CD4-positive, alpha-beta T cell treated with Interleukin-17A for 4 hours (primary cell): ENCODE measurements around the gene CTSW.

Experiments used
- DNase-seq: peaks from one replicate; pipeline ENCODE4 v3.0.0-alpha.2; 2020; ENCODE audit warnings: mixed read lengths

CTSW gene

DNA sequence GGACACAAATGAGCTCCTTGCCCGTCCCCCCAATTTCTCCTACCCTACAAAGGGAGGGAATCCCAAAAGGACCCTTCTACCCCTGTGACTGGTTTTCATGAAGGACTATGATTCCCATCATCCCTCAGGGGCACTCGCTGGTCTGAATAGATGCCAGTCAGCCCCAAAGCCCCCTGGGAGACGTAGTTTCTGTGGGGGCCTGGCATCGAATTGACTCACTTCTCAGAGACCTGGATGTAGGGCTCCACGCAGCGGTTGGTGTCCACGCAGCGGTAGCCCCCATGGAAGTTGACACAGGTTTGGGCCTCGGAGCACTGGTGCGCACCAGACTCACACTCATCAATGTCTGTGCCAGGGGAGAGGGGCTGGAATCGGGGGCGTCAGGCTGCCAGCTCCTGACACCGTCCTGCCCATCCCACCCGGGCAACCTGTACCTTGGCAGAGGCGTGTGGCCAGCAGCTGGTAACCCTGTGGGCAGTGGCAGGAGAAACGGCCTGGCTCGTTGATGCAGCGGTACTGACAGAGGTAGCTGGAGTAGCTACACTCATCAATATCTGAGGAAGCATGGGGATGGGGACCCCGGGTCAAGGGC is 11.5 kb upstream of the CTSW start:
- peak; percentile 44 for DNase-seq

DNA sequence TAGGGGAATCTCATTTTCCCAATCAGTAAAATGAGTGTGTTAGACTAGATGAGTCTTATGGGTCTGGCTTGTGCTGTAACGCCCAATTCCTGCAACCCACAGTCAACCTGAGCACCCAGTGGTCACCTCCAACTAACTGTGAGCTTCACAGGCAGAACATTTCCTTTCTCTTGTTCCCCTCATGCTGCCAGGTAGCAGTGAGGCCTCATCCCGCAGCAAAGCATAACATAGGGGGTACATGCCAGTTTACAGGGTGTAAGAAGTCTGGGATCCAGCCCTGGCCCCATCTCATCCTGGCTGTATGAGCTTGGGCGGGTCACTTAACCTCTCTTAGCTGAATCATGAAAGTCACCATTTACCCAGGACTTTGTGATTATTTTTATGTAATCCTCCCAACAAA is 10.7 kb upstream of the CTSW start:
- peak; percentile 3 for DNase-seq

DNA sequence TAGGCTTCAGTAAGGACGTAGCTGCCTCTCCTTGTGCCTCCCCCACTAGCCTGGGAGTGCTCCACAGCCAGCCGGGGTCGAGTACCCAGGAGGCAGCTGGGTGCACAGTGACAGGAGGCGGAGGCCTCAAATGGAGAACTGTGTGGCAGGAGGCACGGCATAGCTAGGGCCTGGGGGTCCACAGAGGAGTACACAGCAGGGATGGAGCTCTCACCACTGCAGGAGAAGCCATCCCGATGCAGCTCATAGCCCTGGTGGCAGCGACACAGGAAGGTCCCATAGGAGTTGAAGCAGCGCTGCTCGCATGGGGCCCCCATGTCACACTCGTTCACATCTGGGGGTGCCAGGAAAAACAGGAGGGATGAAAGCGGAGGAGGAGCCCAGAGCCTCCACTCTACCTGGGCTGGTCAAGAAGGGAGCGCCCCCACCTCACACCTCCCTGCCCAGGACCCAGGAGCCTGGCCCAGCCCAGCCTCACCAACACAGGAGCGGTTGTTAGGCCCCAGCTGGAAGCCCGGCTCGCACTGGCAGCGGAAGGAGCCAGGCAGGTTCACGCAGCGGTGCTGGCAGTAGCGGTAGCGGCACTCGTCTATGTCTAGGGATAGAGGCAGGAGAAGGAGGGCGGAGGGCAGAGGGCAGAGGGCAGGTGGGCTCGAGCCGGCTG is 9.9 kb upstream of the CTSW start:
- DNase-seq: no peak

DNA sequence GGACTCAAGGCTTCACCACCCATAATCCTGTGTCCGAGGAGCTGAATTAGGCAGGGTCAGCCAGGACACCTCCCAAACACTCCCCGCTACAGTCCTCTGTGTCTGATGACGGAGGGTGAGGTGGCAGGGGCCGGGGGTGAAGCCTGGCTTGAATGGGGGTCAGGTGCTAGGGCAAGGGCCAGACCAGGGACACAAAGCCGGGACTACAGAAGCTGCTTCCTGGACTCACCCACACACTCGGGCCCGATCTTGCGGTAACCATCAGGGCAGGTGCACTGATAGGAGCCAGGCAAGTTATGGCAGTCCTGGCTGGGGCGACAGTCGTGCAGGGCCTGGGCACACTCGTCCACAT is 9.4 kb upstream of the CTSW start:
- no peak for DNase-seq

DNA sequence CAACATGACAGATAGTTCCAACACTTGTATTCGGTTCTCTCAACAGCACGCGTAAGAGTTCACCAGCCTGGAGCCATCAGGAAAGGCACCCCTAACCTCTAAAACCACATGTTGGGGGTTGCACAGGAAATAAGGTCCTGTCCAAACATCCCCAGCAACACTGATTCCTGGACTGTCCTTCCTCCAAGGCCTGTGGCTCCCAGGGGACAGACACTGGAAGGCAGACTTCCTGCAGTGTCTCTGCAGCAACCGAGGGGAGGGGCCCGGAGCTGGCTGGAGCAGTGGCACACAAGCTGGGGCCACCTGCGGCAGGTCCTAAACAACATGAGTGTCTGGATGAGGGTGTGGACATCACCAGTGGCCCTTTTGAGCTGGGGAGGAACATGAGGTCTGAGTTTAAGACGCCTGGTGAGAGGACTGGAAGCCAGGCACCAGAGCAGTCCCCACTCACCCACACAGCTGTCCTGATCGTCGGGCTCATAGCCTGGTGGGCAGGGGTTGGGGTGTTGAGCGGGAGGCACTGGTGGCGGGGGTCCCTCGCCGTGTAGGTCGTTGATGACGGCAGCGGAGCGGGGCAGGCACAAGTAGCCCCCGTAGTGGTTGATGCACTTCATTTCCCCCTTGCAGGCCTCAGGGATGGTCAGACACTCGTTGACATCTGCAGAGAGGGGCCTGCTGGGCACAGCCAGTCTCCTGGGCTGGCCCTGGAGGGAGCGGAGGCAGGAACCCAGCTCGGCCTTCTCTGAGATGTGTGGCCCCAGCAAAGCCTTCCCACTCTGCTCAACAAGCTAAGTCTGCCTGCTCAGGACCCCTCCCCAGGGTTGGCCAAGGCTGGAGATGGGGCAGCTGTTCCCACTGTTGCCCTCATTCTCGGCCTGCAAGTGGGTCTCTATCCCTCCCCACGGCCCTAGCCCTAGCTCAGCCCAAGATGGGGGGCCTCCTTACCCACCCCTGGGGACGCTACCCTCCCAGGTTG is 8.6 kb upstream of the CTSW start:
- no peak for DNase-seq

DNA sequence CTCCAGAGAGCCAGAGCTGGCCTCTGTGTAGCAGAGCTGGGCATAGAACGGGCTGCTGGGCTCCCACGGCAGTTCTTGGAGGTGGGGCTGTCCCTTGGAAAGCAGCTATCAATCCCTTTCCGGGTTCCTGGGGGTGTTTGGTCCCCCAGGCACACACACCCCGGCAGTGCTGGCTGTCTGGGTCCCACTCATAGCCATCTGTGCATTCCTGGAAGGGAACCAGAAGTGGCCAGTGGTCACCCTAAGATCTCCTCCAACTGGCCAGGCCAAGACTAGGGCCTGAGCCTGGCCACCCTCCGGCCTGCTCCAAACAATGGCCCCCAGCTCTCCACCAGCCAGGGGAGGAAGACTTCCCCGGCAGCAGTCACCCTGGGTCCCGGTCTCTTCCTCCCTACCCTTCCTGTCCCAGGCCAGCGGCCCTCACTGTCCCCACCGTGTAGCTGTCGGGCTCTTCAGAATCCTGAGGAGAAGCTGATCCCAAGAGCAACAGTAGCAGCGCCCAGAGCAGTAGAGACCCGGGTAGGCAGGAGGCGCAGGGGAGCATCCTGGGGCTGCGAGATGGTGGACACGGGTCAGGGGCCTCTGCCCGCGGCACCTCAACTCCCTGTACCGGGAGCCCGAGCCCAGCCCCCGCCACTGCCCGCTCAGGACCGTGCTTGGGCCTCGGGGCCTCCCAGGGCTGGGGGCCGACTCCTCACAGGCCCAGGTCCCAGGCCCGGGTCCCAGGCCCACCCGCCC is 7.7 kb upstream of the CTSW start:
- DNase-seq: no peak

DNA sequence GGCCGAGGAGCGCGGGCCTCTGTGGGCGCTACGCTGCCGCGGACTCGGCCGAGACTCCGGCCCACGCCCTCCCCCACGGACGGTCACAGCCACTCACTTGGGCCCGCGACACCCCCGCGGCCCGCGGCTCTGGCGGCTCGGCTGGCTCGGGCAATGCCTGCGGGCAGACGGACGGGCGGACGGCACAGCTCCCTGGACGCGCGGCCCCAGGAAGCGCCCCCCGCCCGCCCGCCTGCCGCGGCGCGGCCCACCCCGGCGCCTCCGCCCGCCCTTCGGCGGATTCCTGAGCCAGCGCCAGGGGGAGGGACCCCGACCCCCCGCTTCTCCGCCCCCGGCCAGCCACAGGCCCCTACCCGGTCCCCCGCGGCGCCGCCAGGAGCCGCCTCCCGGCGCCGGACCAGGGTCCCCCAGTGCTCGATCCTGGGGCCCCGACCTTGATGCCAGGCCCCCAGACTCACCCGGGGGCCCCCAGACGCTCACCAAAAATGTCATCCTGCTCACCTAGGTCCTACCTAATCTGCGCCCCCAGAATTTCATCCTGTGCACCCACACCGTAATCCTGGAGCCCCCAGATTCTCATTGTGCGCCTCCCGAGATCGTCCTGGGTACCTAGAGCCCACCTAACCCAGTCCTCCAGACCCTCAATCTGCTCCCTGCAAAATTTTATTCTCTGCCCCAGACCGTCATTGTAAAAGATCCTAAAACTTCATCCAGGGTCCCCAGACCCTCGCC is 6.9 kb upstream of the CTSW start, which contains the start of gene EFEMP2:
Gene EFEMP2, minus strand, starts transcription at position 215 of the 732 bp plus-strand sequence. CDS start 446 bp downstream, outside the sequence.
- peak; percentile 21 for DNase-seq

DNA sequence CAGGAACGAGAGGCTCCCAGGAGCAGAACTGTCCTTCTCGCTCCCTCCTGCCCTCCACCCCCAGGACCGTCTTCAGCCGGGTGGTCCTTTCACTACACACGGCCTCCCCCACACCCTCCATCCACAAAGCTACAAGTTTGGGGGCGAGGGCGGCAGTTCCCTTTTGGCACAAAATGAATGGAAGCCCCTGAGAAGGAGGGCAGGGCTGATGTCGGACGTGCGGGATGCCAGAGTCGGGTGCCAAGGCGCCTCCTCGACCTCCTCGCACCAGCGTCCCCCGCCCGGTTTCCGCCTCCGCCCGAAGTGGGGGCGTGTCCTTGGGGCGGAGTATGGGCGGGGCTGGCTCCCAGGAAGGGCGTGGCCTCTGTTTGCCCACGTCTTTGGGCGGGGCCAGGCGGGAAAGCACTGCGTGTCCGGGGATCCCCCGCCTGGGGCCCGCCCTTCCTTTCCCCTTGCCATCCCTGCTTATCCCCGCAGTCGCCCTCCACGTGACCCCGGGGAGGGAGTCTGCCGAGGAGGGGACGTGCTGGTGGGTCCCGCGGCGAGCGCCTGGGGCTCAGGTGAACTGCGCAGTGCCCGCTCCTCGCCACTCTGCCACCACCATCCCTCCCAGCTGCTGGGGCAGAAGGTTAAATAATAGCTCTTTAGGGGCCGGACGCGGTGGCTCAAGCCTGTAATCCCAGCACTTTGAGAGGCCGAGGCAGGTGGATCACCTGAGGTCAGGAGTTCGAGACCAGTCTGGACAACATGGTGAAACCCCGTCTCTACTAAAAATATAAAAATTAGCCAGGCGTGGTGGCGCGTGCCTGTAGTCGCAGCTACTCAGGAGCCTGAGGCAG is 6.1 kb upstream of the CTSW start:
- DNase-seq: peak; percentile 96

DNA sequence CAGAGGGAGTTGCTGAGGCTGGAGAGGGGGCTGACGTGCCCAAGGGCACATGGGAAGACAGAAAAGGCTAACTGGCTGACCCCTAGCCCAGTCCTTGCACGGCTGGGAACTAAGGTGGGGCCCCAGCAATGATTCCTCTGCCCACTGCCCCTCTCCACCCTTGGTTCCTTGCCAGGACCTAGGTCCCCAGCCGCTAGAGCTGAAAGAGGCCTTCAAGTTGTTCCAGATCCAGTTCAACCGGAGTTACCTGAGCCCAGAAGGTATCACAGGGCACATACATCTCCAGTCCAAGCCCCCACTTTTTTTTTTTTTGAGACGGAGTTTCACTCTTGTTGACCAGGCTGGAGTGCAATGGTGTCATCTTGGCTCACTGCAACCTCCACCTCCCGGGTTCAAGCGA is 390 bp downstream of the CTSW start:
- no peak for DNase-seq

DNA sequence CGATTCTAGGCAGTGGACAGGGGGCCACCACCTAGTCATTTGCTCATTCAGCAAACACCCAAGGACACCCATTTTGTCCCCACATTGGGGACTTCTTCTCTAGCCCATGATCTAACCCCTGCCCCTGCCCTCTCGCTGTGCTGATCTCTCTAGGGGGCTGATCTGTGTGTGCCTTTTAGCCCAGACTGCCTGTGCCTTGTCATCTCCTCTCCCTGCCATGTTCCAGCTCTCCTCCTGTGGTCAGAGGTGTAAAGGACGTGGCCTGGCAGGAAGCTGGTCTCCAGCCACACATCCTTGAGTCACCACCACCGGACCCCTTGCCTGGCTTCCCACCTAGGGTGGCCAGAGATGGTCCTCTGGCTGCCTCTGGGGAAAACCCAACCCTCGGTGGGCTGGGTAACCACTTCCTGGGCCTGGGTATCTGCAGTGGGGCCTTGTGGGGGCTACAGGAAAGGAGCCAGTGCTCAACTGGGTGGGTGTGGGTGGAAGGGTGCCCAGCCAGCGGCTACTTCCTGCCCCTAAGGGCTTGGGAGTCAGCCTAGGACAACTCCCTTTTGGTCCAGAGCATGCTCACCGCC is 1.3 kb downstream of the CTSW start:
- peak; percentile 4 for DNase-seq

DNA sequence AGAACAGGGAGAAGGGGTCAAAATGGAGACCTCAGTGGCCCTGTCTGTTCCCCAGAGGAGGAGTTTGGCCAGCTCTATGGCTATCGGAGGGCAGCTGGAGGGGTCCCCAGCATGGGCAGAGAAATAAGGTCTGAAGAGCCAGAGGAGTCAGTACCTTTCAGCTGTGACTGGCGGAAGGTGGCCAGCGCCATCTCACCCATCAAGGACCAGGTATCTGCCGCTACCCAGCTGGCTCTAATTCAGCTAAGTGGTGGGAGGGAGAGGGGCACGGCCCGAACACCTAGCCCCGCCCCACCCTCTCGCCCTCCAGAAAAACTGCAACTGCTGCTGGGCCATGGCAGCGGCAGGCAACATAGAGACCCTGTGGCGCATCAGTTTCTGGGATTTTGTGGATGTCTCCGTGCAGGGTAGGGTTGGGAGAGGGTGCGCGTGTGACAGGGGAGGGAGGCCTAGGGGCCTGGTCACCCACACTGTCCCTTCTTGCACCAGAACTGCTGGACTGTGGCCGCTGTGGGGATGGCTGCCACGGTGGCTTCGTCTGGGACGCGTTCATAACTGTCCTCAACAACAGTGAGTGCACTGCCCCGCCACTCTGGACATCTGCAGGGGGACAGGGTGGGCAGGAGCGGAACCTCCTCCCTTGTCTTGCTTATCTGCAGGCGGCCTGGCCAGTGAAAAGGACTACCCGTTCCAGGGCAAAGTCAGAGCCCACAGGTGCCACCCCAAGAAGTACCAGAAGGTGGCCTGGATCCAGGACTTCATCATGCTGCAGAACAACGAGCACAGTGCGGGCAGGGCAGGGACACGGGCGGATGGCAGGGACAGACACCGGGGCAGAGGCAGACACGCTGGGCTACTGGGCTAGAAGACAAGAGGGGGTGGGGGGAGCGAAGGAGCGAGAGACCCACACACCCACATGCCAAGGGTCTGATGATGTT is 2.8 kb downstream of the CTSW start:
- DNase-seq: no peak

DNA sequence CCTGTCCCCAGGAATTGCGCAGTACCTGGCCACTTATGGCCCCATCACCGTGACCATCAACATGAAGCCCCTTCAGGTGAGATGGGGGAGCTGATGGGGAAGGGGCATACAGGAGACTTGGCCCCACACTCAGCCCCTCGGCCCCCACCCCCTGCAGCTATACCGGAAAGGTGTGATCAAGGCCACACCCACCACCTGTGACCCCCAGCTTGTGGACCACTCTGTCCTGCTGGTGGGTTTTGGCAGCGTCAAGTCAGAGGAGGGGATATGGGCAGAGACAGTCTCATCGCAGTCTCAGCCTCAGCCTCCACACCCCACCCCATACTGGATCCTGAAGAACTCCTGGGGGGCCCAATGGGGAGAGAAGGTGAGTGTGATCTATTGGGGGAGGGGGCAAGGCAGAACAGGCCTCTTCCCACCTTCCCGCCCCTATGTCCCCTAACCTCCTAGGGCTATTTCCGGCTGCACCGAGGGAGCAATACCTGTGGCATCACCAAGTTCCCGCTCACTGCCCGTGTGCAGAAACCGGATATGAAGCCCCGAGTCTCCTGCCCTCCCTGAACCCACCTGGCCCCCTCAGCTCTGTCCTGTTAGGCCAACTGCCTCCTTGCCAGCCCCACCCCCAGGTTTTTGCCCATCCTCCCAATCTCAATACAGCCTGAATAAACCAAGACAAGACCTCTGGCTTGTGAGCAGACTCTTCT is 3.6 kb downstream of the CTSW start:
- no peak for DNase-seq

DNA sequence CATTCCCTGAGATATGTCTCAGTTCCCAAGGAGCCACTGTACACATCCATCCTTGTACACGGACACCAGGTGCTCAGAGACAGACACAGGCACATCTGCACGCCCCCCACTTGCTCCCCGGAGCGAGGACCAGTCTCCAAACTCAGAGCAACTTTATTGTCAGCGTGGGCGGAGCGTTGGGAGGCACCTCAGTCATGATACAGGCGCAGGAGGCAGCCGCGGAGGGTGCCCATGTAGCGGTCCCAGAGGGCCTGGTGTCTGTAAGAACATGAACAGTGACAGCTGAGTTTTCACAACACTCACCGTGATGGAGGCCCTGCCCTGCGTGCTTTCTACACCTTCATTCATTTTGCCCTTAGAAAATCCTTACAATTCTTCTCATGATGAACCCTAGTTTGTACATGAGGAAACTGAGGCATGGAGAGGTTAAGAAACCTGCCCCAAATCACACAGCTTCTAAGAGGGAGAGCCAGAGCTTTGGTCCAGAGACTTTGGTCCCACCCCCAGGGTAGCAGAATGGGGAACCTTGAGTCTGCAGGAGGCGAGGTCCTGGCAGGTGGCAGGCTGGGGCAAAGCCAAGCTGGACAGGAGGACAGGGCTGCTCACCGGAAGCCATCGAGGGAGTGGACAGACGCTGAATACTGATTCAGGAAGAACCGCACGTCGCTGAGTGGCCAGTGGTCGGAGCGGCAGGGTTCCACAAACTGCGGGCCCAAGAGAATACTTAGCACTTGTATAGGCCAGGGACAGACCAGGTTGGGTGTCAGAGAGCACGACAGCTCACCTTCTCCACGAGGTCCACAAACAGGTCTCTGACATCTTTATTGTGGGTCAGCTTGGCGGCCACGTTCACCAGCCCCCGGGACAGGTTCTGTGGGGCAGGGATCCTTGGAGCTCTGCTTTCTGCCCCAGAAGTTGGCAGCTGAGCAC is 4.4 kb downstream of the CTSW start:
- no peak for DNase-seq

DNA sequence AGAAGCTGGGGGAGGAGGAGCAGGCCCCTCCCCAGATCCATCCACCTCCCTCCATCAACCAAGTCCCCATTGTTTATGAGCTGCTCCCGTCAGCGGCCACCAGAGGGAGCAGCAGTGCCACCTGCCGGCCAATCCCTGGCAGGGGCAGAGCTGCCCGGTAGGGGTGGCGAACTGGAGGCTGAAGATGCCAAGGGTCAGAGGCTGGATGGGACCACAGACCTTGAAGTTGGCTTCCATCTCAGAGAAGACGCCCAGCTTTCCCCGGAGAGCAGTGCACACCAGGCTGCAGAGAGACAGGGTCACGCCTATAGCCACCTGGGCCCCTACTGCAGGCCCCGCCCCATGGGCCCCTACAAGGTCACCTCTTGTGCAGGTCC is 5.1 kb downstream of the CTSW start:
- peak; percentile 86 for DNase-seq

DNA sequence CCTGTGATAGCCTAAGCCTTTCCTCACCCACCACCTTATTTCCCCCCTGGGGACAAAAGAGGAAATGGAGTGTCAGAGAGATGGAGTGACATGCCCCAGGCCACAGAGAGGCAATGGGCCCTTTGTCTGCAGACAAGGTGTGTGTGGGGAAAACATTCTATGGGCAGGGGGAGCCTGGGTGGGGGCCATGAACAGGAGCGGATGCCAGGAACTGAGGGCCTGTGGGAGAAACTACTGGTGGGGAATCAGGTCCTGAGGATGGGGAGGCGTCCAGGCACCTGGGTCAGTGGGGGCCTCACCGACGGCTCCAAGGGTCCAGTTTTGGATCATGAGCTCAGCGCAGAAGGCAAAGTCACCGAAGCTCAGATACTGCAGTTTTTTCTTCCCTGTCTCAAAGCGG is 5.6 kb downstream of the CTSW start:
- DNase-seq: no peak

DNA sequence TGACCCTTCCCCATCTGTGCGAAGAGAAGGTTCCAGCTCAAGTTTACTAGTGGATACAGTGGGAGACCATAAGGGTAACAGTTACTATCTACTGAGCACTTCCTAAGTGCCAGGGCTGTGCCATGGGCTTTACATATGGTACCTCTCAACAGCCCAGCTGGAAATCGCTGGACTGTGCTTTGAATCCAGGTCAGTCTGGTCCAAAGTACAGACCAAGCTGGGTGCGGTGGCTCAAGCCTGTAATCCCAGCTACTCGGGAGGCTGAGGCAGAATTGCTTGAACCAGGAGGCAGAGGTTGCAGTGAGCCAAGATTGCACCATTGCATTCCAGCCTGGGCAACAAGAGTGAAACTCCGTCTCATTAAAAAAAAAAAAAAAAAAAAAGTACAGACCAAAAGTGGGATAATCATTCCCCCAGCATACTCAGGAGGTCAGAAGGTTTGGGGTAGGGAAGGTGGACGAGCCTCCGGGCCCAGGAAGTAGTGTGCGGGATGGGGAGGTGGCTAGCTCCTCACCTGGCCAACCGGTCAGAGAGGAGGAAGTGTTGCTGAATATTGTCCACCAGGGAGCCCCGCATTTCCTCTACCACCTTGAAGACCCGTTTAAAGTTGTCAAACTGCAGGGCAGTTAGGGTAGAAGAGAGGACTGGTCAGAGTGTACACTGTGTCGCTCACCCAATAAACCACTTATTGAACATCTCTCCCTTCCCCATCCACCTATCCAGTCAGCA is 6.3 kb downstream of the CTSW start:
- DNase-seq: no peak
